ENCODE data around the gene ARHGAP18.

Gene ARHGAP18

DNA sequence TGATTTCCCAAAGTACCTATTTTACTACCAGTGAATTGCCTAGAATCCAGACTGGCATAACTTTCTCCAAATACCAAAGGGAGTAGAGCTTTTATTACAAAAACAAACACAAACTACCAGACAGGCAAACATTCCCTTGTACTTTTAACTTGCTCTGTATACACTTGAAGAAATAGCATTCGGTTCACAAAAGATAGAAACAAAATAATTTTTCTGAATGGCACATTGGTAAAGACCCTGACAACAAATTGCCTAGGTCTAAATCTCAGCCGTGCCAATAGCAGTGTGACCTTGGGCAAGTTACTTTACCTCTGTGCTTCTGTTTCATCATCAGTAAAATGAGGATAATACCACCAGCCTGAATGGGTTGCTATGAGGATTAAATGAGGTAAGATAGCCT lies 15.9 kb downstream of the ARHGAP18 start:
- Histone ChIP-seq H3K4me1 (ENCODE audit: control insufficient read depth, insufficient read depth, low read length, unreplicated experiment) (peaks cover 60% of the 10 kb centered on the region), H3K27ac (ENCODE audit: low read depth, low read length) (no peak overlapping the region), H3K79me2 (ENCODE audit: control insufficient read depth, insufficient read depth, low read length, unreplicated experiment) (peaks cover 95% of the 10 kb centered on the region)

DNA sequence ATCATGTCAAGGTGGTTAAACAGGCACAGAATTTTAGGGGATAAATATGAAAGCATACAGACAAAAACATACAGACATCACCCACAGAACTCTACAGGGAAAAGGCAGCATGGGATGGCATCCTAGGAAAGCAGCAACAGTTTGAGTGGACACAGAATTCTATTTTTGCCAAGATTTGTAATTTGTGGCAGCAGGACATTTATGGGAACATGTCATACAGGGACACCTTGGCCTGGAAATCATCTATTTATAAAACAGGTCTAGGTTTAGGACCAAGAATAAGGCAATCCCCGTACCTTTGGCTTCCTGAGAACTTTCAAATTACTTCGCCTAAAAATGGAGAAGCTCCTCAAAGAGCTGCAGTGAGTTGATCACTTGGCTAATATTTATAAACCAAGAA lies 17.5 kb downstream of the ARHGAP18 start:
- Histone ChIP-seq H3K79me2 (ENCODE audit: control insufficient read depth, insufficient read depth, low read length, unreplicated experiment) (peaks cover 91% of the 10 kb centered on the region), H2AFZ (ENCODE audit: low read length, unreplicated experiment) (no peak overlapping the region), H3K27ac (ENCODE audit: low read depth, low read length) (no peak overlapping the region), H3K36me3 (ENCODE audit: insufficient read depth, low read length) (no peaks in the 10 kb centered on the region), H3K4me1 (ENCODE audit: control insufficient read depth, insufficient read depth, low read length, unreplicated experiment) (peaks cover 60% of the 10 kb centered on the region), H3K27me3 (ENCODE audit: insufficient read depth, low read length) (no peaks in the 10 kb centered on the region), H3K4me3 (ENCODE audit: low read depth, low read length) (no peak overlapping the region)

More for the DNA sequence above, 15.9 kb downstream of the ARHGAP18 start:
- 0 out of 2 replicates have a peak, but pooled peaks cover under 1% of the 10 kb centered on the region for H3K36me3 ChIP-seq (ENCODE audit: insufficient read depth, low read length)
- H3K4me3 ChIP-seq (ENCODE audit: low read depth, low read length), result no peak overlapping the region
- H3K27me3 ChIP-seq (ENCODE audit: insufficient read depth, low read length), result no peaks in the 10 kb centered on the region
- no peak overlapping the region for H2AFZ ChIP-seq (ENCODE audit: low read length, unreplicated experiment)

DNA sequence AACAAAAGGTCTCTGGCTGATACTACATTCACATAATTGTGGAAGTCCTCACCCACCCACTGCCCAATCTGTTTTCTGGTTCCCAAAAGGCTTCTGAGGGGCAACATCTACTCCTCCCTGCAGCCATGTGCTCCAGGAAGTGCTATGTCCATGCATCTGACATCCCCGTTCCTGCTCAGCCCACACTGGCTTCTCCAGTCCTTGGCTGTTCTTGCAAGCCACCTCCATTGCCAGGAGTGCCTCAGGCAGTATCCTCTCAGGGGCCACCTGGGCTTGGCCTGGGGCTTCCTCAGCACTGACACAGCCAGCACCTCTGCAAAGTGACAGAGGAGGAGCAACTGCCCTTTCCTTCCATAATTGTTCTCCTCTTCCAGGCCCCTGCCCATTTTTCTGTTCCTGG lies 18.3 kb downstream of the ARHGAP18 start:
- no peak overlapping the region for H3K27ac ChIP-seq (ENCODE audit: low read depth, low read length)
- no peak overlapping the region for H2AFZ ChIP-seq (ENCODE audit: low read length, unreplicated experiment)
- H3K79me2 ChIP-seq (ENCODE audit: control insufficient read depth, insufficient read depth, low read length, unreplicated experiment), result peaks cover 90% of the 10 kb centered on the region
- no peaks in the 10 kb centered on the region for H3K27me3 ChIP-seq (ENCODE audit: insufficient read depth, low read length)
- no peak overlapping the region for H3K4me3 ChIP-seq (ENCODE audit: low read depth, low read length)
- peaks cover 59% of the 10 kb centered on the region for H3K4me1 ChIP-seq (ENCODE audit: control insufficient read depth, insufficient read depth, low read length, unreplicated experiment)
- H3K36me3 ChIP-seq (ENCODE audit: insufficient read depth, low read length), result no peaks in the 10 kb centered on the region

DNA sequence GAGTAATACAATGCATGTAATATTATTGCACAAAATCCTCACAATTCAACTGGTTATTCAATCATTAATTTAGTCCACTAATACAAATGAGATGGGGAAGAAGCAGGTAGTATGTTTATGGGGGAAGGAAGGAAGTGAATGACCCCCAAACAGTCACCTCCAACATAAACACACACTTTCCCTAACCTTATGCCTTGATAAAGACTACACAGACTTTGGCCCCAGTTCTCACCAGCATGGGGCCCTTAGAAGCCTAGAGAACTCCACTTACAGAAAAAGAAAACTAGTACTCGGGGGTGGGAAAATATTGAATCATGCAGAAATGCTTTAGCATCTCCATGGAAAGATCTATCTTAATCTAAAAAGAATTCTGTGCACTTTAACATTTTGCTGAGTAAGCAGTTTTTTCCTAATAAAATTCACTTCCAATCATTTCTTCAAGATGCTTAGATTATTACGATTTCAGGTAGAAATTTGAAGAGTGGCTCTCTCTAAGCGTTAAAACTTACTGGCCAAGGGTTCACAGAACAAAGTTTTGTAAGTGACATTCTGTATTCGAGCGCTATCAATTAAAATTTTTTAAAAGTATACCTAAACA lies 18.8 kb downstream of the ARHGAP18 start:
- Histone ChIP-seq H3K36me3 (ENCODE audit: insufficient read depth, low read length) (no peaks in the 10 kb centered on the region), H2AFZ (ENCODE audit: low read length, unreplicated experiment) (no peak overlapping the region), H3K27ac (ENCODE audit: low read depth, low read length) (no peak overlapping the region), H3K4me3 (ENCODE audit: low read depth, low read length) (no peak overlapping the region), H3K79me2 (ENCODE audit: control insufficient read depth, insufficient read depth, low read length, unreplicated experiment) (peaks cover 90% of the 10 kb centered on the region), H3K4me1 (ENCODE audit: control insufficient read depth, insufficient read depth, low read length, unreplicated experiment) (peaks cover 57% of the 10 kb centered on the region), H3K27me3 (ENCODE audit: insufficient read depth, low read length) (no peaks in the 10 kb centered on the region)

DNA sequence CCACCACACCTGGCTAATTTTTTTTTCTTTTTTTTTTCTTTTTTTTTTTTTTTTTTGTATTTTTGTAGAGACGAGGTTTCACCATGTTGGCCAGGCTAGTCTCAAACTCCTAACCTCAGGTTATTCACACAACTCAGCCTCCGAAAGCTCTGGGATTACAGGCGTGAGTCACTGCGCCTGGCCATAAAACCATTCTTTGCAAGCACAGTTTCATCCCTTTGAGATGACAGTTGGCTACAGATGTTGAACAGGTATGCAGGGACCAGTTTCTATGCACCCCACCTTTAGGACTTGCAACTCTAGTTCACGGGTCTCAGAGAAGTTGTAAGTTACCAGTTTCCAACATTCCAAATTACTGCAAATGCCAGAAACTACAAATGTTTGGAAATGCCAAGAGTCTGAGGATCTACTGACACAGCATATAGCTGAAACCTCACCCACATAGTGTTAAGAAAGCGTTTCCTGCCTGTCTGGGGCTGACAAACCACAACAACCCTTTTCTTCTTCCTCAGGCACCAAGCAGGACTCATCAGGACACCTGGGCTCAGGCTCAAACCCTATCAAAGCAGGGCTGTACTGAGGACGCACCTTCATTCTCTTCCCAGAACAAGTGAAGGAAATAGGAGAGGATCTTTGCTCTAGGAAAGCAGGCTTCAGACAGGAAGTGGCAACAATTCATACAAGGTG lies 22.9 kb downstream of the ARHGAP18 start:
- Histone ChIP-seq H3K4me3 (ENCODE audit: low read depth, low read length) (no peak overlapping the region), H3K79me2 (ENCODE audit: control insufficient read depth, insufficient read depth, low read length, unreplicated experiment) (peaks cover 76% of the 10 kb centered on the region), H3K36me3 (ENCODE audit: insufficient read depth, low read length) (no peaks in the 10 kb centered on the region), H2AFZ (ENCODE audit: low read length, unreplicated experiment) (no peak overlapping the region), H3K27me3 (ENCODE audit: insufficient read depth, low read length) (no peaks in the 10 kb centered on the region), H3K4me1 (ENCODE audit: control insufficient read depth, insufficient read depth, low read length, unreplicated experiment) (peaks cover 72% of the 10 kb centered on the region), H3K27ac (ENCODE audit: low read depth, low read length) (peak overlapping the region; percentile 1; the same call in 1 of the 2 replicates)

DNA sequence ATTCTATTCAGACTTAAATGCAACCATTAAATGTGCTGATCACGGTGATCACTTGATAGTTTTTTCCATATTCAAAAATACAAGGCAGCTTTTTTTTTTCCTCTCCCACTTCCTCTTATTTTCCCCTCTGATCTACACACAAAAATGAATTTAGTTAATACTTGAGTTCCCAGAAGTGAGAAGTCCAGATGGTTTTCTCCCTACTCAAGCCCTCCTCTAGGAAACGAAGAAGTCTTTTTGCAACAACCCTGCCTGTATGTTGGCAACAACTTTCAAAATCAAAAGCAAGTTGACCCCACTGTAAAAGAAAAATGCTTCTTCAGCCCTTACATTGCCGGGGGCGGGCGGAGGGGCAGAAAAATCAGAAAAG lies 24.3 kb downstream of the ARHGAP18 start:
- H3K27ac ChIP-seq (ENCODE audit: low read depth, low read length), result peak overlapping the region; percentile 96
- H3K27me3 ChIP-seq (ENCODE audit: insufficient read depth, low read length), result no peaks in the 10 kb centered on the region
- H3K4me1 ChIP-seq (ENCODE audit: control insufficient read depth, insufficient read depth, low read length, unreplicated experiment), result peaks cover 77% of the 10 kb centered on the region
- H3K36me3 ChIP-seq (ENCODE audit: insufficient read depth, low read length), result no peaks in the 10 kb centered on the region
- no peak overlapping the region for H3K4me3 ChIP-seq (ENCODE audit: low read depth, low read length)
- H3K79me2 ChIP-seq (ENCODE audit: control insufficient read depth, insufficient read depth, low read length, unreplicated experiment), result peaks cover 75% of the 10 kb centered on the region
- no peak overlapping the region for H2AFZ ChIP-seq (ENCODE audit: low read length, unreplicated experiment)

DNA sequence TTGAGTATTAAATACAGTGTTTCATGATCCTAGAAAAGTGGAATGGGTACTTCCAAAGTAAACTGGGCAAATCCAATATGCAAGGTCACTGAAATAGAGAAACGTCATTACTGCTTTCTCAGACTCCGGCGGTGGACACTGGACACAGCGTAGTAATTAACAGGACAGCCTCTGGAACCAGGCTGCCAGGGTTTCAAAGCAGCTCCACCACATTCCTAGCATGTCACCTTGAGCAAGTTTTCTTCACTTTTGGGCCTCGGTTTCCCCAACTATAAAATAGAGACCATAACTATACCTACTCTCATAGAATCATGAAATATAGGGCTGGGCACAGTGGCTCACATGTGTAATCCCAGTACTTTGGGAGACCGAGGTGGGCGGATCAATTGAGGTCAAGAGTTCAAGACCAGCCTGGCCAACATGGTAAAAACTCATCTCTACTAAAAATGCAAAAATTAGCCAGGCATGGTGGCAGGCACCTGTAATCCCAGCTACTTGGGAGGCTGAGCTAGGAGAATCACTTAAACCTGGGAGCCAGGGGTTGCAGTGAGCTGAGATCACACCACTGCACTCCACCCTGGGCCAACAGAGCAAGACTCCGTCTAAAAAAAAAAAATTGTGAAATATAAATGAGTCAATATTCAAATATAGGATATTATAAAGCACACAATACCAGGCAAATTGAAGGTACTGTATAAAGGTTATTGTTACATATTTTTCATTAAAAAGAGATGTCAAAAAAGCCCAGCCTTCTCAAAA lies 24.9 kb downstream of the ARHGAP18 start:
- Histone ChIP-seq H2AFZ (ENCODE audit: low read length, unreplicated experiment) (no peak overlapping the region), H3K4me1 (ENCODE audit: control insufficient read depth, insufficient read depth, low read length, unreplicated experiment) (peaks cover 78% of the 10 kb centered on the region), H3K27me3 (ENCODE audit: insufficient read depth, low read length) (no peaks in the 10 kb centered on the region), H3K27ac (ENCODE audit: low read depth, low read length) (peak overlapping the region; percentile 96), H3K36me3 (ENCODE audit: insufficient read depth, low read length) (no peaks in the 10 kb centered on the region), H3K4me3 (ENCODE audit: low read depth, low read length) (no peak overlapping the region), H3K79me2 (ENCODE audit: control insufficient read depth, insufficient read depth, low read length, unreplicated experiment) (peaks cover 78% of the 10 kb centered on the region)

DNA sequence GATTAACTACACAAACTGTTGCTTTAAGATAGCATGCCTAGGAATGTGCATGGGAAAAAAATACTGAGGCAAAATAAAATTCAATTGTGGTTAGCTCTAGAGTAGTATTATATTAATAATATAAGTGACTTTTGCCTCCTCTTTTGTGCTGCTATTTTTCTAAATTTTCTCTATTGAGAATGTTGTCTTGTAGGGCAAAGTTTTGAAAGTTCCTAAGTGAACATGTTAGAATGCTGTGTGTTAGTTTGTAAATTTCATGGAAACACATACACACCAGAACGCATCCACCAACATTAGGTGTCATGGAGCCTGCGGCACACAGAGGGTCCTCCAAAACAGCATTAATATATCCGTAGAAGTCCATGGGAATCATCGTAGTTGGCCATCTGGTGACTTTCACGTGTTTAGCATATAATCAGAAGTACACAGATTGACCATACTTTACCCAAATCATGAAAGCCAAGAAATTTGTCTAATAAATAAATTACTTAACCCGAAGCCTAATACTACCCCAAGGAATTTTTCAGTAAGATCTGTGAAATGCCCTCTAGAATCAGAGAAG lies 25.6 kb downstream of the ARHGAP18 start:
- H3K27ac ChIP-seq (ENCODE audit: low read depth, low read length), result peak overlapping the region; percentile 96
- 0 out of 2 replicates have a peak overlapping the region, but pooled peaks have one; percentile 19 for H3K4me3 ChIP-seq (ENCODE audit: low read depth, low read length)
- no peaks in the 10 kb centered on the region for H3K27me3 ChIP-seq (ENCODE audit: insufficient read depth, low read length)
- peaks cover 78% of the 10 kb centered on the region for H3K79me2 ChIP-seq (ENCODE audit: control insufficient read depth, insufficient read depth, low read length, unreplicated experiment)
- peaks cover 78% of the 10 kb centered on the region for H3K4me1 ChIP-seq (ENCODE audit: control insufficient read depth, insufficient read depth, low read length, unreplicated experiment)
- no peak overlapping the region for H2AFZ ChIP-seq (ENCODE audit: low read length, unreplicated experiment)
- H3K36me3 ChIP-seq (ENCODE audit: insufficient read depth, low read length), result no peaks in the 10 kb centered on the region

DNA sequence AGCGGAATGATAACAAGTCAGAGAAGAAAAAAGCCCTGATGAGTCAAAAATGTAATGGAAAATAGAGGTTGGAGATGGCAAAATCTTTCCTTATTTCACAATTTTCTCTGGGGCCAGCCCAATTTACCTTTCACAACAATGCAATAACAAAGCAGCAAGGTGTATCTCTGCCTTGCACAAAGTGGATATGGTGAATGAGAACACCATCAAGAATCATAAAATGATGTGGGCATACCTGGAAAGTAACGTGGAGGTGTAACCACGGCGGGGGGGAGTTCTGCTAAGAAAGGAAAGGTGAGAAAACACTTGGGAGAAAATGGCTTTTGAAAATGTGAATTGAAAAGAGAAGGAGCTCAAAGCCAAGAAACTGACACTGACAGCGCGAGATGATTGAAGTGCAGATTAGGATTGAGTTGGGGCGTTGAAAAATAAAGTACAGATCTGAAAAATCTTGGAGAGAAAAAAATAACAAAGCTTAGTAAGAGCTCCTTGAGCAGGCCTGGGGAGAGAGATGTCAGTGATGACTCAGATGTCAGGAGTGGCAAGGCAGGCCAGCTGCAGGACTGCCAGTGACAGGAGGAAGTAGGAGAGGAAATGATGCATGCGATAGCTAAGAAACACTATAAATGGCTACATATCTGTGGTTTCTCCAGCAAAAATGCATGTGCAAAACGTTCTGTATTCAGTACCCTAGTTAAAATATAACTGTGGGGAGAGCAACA lies 26.2 kb downstream of the ARHGAP18 start:
- Histone ChIP-seq H3K27me3 (ENCODE audit: insufficient read depth, low read length) (no peaks in the 10 kb centered on the region), H2AFZ (ENCODE audit: low read length, unreplicated experiment) (no peak overlapping the region), H3K27ac (ENCODE audit: low read depth, low read length) (peak overlapping the region; percentile 96), H3K4me1 (ENCODE audit: control insufficient read depth, insufficient read depth, low read length, unreplicated experiment) (peaks cover 79% of the 10 kb centered on the region), H3K79me2 (ENCODE audit: control insufficient read depth, insufficient read depth, low read length, unreplicated experiment) (peaks cover 78% of the 10 kb centered on the region), H3K36me3 (ENCODE audit: insufficient read depth, low read length) (no peaks in the 10 kb centered on the region), H3K4me3 (ENCODE audit: low read depth, low read length) (peak overlapping the region; percentile 58)

DNA sequence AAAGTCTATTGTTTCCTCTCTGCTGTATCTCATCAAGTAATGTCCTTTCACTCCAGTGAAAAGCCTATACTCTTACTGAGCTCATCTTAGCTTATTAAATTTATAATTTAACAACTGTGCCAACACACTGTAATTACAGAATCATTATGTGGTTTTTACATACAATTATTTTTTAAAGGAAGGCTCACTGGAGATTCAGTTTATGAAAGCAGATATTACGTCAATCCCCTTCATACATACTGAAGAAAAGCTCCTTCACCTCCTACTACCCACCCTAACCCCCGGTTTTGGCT lies 28.1 kb downstream of the ARHGAP18 start:
- Histone ChIP-seq H3K36me3 (ENCODE audit: insufficient read depth, low read length) (no peaks in the 10 kb centered on the region), H3K27ac (ENCODE audit: low read depth, low read length) (peak overlapping the region; percentile 96), H3K79me2 (ENCODE audit: control insufficient read depth, insufficient read depth, low read length, unreplicated experiment) (peaks cover 83% of the 10 kb centered on the region), H3K4me1 (ENCODE audit: control insufficient read depth, insufficient read depth, low read length, unreplicated experiment) (peaks cover 88% of the 10 kb centered on the region), H2AFZ (ENCODE audit: low read length, unreplicated experiment) (no peak overlapping the region), H3K4me3 (ENCODE audit: low read depth, low read length) (no peak overlapping the region), H3K27me3 (ENCODE audit: insufficient read depth, low read length) (no peaks in the 10 kb centered on the region)

Data from ACC112 (cell line).